Gastrocnemius medialis (tissue), 4 donors: ENCODE measurements around the gene WNT10A. TPM values are rescaled to one million over a fixed set of nuclear protein-coding genes. Genes with fewer than 3 reads are reported as not detected.

ENCODE experiments used
- ATAC-seq, 2 donors: fragments of 150-250 bp; one replicate each; pipeline ENCODE4 v1.9.1; 2016
- DNase-seq, 2 donors: peaks; one replicate each; pipeline ENCODE4 v3.0.0-alpha.2; 2019
- H3K27ac ChIP-seq, 4 donors: fragments of 200-600 bp; sonication (generic); 1 replicate in 1 of 4; 2 replicates in 3 of 4; pipeline ENCODE4 v1.5.1; 2016 to 2018; ENCODE audit warnings: mild to moderate bottlenecking in 2 of 4, moderate library complexity in 1 of 4
- H3K27me3 ChIP-seq, 3 donors: fragments of 200-600 bp; sonication (generic) in 2 of 3; 1 replicate in 1 of 3; 2 replicates in 2 of 3; pipeline versions ENCODE4 v1.5.1 to v1.6.0; 2016 to 2019; ENCODE audit warnings: mild to moderate bottlenecking in 1 of 3, moderate library complexity in 1 of 3
- H3K36me3 ChIP-seq, 2 donors: fragments of 200-600 bp; sonication (generic) in 1 of 2; one replicate each; pipeline ENCODE4 v1.5.1; 2017 to 2018
- H3K4me1 ChIP-seq, 2 donors: fragments of 200-600 bp; sonication (generic) in 1 of 2; one replicate each; pipeline ENCODE4 v1.5.1; 2016 to 2017; ENCODE audit warnings: mild to moderate bottlenecking in 2 of 2
- H3K4me3 ChIP-seq, 4 donors: fragments of 200-600 bp; sonication (generic) in 3 of 4; 1 replicate in 1 of 4; 2 replicates in 3 of 4; pipeline ENCODE4 v1.5.1; 2016 to 2019; ENCODE audit warnings: mild to moderate bottlenecking in 2 of 4
- H3K9me3 ChIP-seq, 3 donors: fragments of 200-600 bp; sonication (generic) in 2 of 3; 1 replicate in 1 of 3; 2 replicates in 2 of 3; pipeline ENCODE4 v1.5.1; 2016 to 2019
- CTCF ChIP-seq, 5 experiments: fragments of 450-650 bp in 3 of 5; fragments of 200-600 bp in 2 of 5; sonication (generic) in 2 of 5; IDR thresholded peaks in 4 of 5; conservative IDR thresholded peaks in 1 of 5; 1 replicate in 4 of 5; 2 replicates in 1 of 5; pipeline ENCODE4 v1.5.1; 2016 to 2019; ENCODE audit warnings: antibody characterized with exemption in 5 of 5, mild to moderate bottlenecking in 3 of 5, moderate library complexity in 3 of 5
- POLR2A ChIP-seq, 2 donors: fragments of 450-650 bp; IDR thresholded peaks; one replicate each; pipeline ENCODE4 v1.6.1; 2017; ENCODE audit warnings: antibody characterized with exemption in 2 of 2, mild to moderate bottlenecking in 2 of 2, moderate library complexity in 2 of 2
- in situ Hi-C, 4 donors: fragments of 200-750 bp; cut with MboI; loops; one replicate each; pipeline versions ENCODE4 v1.15.0 to v1.8.0; 2017; ENCODE audit warnings: low sequenced_read_pairs in 4 of 4
- intact Hi-C: fragments of 100-400 bp; cut with DNase I; formaldehyde crosslinking; loops from one replicate; pipeline ENCODE4 v1.15.1; 2023; ENCODE audit warnings: low total_unique reads
- total RNA-seq, 4 donors: library from RNA; depleted of rRNA; stranded (reverse); fragments of >200 nt; gene quantifications; one replicate each; pipeline versions ENCODE4 v1.1.0 to v1.2.3, GENCODE V29; 2016

The WNT10A gene
- total RNA-seq, 4 donors from 2014 or later = not detected

GRCh38 chr2:218859988-218860831, 20.4 kb upstream of the WNT10A start:
- intact Hi-C loops = no loop called here
- H3K4me3 ChIP-seq = peak overlapping the region; percentile 39 to 44 (median 42)
- peak overlapping the region in 2 of 4 donors; percentile 26 to 33 for H3K27ac ChIP-seq
- no peaks in the 10 kb centered on the region for H3K36me3 ChIP-seq
- in situ Hi-C loops = no loop called here
- H3K4me1 ChIP-seq = peaks cover 9 to 14% of the 10 kb centered on the region in 2 donors
- H3K27me3 ChIP-seq = peaks cover 38 to 44% (median 41%) of the 10 kb centered on the region in 3 donors
- no peaks in the 10 kb centered on the region for H3K9me3 ChIP-seq
- TF ChIP-seq CTCF (IDR thresholded peaks at IDR 0.05 in 4 of 5, conservative IDR thresholded peaks at IDR 0.05 in 1 of 5) (no peak), POLR2A (IDR thresholded peaks at IDR 0.05) (no peak)
- ATAC-seq = no peak
- no peak for DNase-seq

GRCh38 chr2:218860950-218861381, 19.7 kb upstream of the WNT10A start:
- peak; percentile 20 to 44 for DNase-seq
- intact Hi-C loops (no loop called here), in situ Hi-C loops (no loop called here)

GRCh38 chr2:218861645-218862318, 18.9 kb upstream of the WNT10A start:
- in situ Hi-C loops (no loop called here), intact Hi-C loops (no loop called here)
- H3K36me3 ChIP-seq = no peaks in the 10 kb centered on the region
- H3K27ac ChIP-seq = no peak overlapping the region
- H3K4me1 ChIP-seq = peaks cover 9 to 14% of the 10 kb centered on the region in 2 donors
- no peaks in the 10 kb centered on the region for H3K9me3 ChIP-seq
- no peak for DNase-seq
- H3K27me3 ChIP-seq = peaks cover 38 to 44% (median 41%) of the 10 kb centered on the region in 3 donors
- ATAC-seq = no peak
- no peak overlapping the region for H3K4me3 ChIP-seq
- TF ChIP-seq CTCF (IDR thresholded peaks at IDR 0.05 in 4 of 5, conservative IDR thresholded peaks at IDR 0.05 in 1 of 5) (no peak), POLR2A (IDR thresholded peaks at IDR 0.05) (no peak)

More at GRCh38 chr2:218860950-218861381, 19.7 kb upstream of the WNT10A start:
- H3K9me3 ChIP-seq = no peaks in the 10 kb centered on the region
- H3K27ac ChIP-seq = no peak overlapping the region
- TF ChIP-seq CTCF (IDR thresholded peaks at IDR 0.05 in 4 of 5, conservative IDR thresholded peaks at IDR 0.05 in 1 of 5) (no peak), POLR2A (IDR thresholded peaks at IDR 0.05) (no peak)
- peaks cover 38 to 44% (median 41%) of the 10 kb centered on the region in 3 donors for H3K27me3 ChIP-seq
- peak; percentile 48 to 72 for ATAC-seq
- H3K4me3 ChIP-seq = peak overlapping the region in 2 of 4 donors; percentile 43 to 44
- H3K36me3 ChIP-seq = no peaks in the 10 kb centered on the region
- H3K4me1 ChIP-seq = peaks cover 9 to 14% of the 10 kb centered on the region in 2 donors

GRCh38 chr2:218863021-218863520, 17.6 kb upstream of the WNT10A start:
- Histone ChIP-seq H3K36me3 (no peaks in the 10 kb centered on the region), H3K27ac (no peak overlapping the region), H3K4me1 (peaks cover 9 to 14% of the 10 kb centered on the region in 2 donors), H3K9me3 (no peaks in the 10 kb centered on the region), H3K4me3 (no peak overlapping the region), H3K27me3 (peaks cover 35 to 44% (median 38%) of the 10 kb centered on the region in 3 donors)
- ATAC-seq (no peak), DNase-seq (no peak)
- intact Hi-C loops (no loop called here), in situ Hi-C loops (no loop called here)
- TF ChIP-seq POLR2A (IDR thresholded peaks at IDR 0.05) = no peak
- TF ChIP-seq CTCF (IDR thresholded peaks at IDR 0.05 in 4 of 5, conservative IDR thresholded peaks at IDR 0.05 in 1 of 5) = no peak
